Spleen (tissue), 11 donors: Measurements from ENCODE around the gene SLFN12. TPM values are rescaled to one million over a fixed set of nuclear protein-coding genes. Genes with fewer than 3 reads are reported as not detected.
A peak's percentile ranks its signal among the peaks of the same experiment; 100 is the strongest.
"Not testable (repeated sequence)": the region's sequence is repeated elsewhere in the genome, so short reads cannot be mapped to it uniquely, and the experiment has no call there.

Experiments
- DNase-seq: peaks from one replicate; pipeline ENCODE4 v3.0.0-alpha.2; 2020
- H3K27ac ChIP-seq, 8 donors: fragments of 200-600 bp; sonication (generic) in 7 of 8; 1 replicate in 4 of 8; 2 replicates in 4 of 8; pipeline versions ENCODE4 v1.5.0 to v1.8.0; 2016 to 2021; ENCODE audit warnings: inconsistent platforms in 4 of 8, mild to moderate bottlenecking in 4 of 8, moderate library complexity in 1 of 8
- H3K27me3 ChIP-seq, 7 donors: fragments of 200-600 bp; sonication (generic) in 6 of 7; replicated peaks in 1 of 7; 1 replicate in 4 of 7; 2 replicates in 3 of 7; pipeline versions ENCODE4 v1.5.0 to v1.8.0; 2016 to 2021; ENCODE audit warnings: inconsistent platforms in 3 of 7, mild to moderate bottlenecking in 1 of 7
- H3K36me3 ChIP-seq, 6 donors: fragments of 200-600 bp; sonication (generic) in 5 of 6; 1 replicate in 4 of 6; 2 replicates in 2 of 6; pipeline versions ENCODE4 v1.5.0 to v1.8.0; 2016 to 2021; ENCODE audit warnings: inconsistent platforms in 2 of 6
- H3K4me1 ChIP-seq, 6 donors: fragments of 200-600 bp; sonication (generic) in 5 of 6; 1 replicate in 3 of 6; 2 replicates in 3 of 6; pipeline versions ENCODE4 v1.5.0 to v1.8.0; 2016 to 2021; ENCODE audit warnings: inconsistent platforms in 3 of 6
- H3K4me3 ChIP-seq, 8 donors: fragments of 200-600 bp; sonication (generic) in 7 of 8; 1 replicate in 4 of 8; 2 replicates in 4 of 8; pipeline versions ENCODE4 v1.5.0 to v1.8.0; 2016 to 2021; ENCODE audit warnings: inconsistent platforms in 4 of 8, mild to moderate bottlenecking in 4 of 8, moderate library complexity in 2 of 8
- H3K9me3 ChIP-seq, 8 donors: fragments of 200-600 bp; sonication (generic) in 7 of 8; 1 replicate in 4 of 8; 2 replicates in 4 of 8; pipeline versions ENCODE4 v1.5.0 to v1.8.0; 2016 to 2021; ENCODE audit warnings: inconsistent platforms in 4 of 8
- POLR2A ChIP-seq, 3 donors: fragments of 450-650 bp; IDR thresholded peaks; one replicate each; pipeline ENCODE4 v1.5.1; 2017; ENCODE audit warnings: antibody characterized with exemption in 3 of 3, mild to moderate bottlenecking in 1 of 3
- POLR2AphosphoS5 ChIP-seq, 3 donors: sonication (generic); formaldehyde crosslinking; IDR thresholded peaks; one replicate each; pipeline ENCODE4 v1.5.1; 2017; ENCODE audit warnings: antibody characterized with exemption in 3 of 3
- WGBS, 5 donors: extraction: QIAGEN DNeasy Blood & Tissue Kit in 3 of 5; methylation state at CpG; one replicate each; pipeline versions ENCODE4 v1.1.5 to v1.1.7; 2013 to 2018; 5-methylcytosine and 5-hydroxymethylcytosine counted together
- intact Hi-C: fragments of 100-400 bp; cut with DNase I; formaldehyde crosslinking; loops from one replicate; pipeline ENCODE4 v1.15.0; 2023; ENCODE audit warnings: low total_unique reads
- polyA plus RNA-seq, 3 donors: library from polyadenylated mRNA; stranded (reverse); fragments of 200-250 nt; gene quantifications; one replicate each; pipeline ENCODE4 v1.2.1, GENCODE V29; 2013
- total RNA-seq, 7 donors: library from RNA; depleted of rRNA in 3 of 7; stranded (reverse); fragments of >200 nt in 3 of 7; fragmentation: NEBNext Ultra II Directional in 4 of 7; extraction: Animal tissue kit (Norgen Biotek cat#: 25700) in 4 of 7; gene quantifications; one replicate each; pipeline versions ENCODE4 v1.1.0 to v1.2.1, GENCODE V29; 2016 to 2021
- TF ChIP-seq, protein P1 (sequence below), 11 experiments: fragments of 200-600 bp in 7 of 11; fragments of 450-650 bp in 4 of 11; sonication (generic) in 4 of 11; IDR thresholded peaks in 8 of 11; conservative IDR thresholded peaks in 3 of 11; 1 replicate in 7 of 11; 2 replicates in 4 of 11; pipeline versions ENCODE4 v1.4.0 to v1.8.0; 2016 to 2021; ENCODE audit warnings: antibody characterized with exemption in 11 of 11, inconsistent platforms in 4 of 11, mild to moderate bottlenecking in 1 of 11
- donor health status: healthy with polysubstance abuse.
- donor health status: DM: no; HTN: no; CAD: no; lungs with moderate emphysema.
- donor health status: DM: no; HTN: no; CAD: no.
- donor health status: Bipolar disorder and iron deficiency.
- donor health status: healthy.
- donor health status: DM: no; HTN: no; CAD: no.
- donor health status: DM: yes; HTN: yes; CAD: no.

The SLFN12 gene
- total and polyA plus RNA-seq, 10 donors: 1.6 to 26.8 (median 21.3) TPM

- no peaks in the 10 kb centered on the region for H3K4me1 ChIP-seq
- intact Hi-C loops: no loop called here
- no peak overlapping the region for H3K4me3 ChIP-seq
- DNase-seq: no peak
- no peak overlapping the region for H3K27ac ChIP-seq
- H3K9me3 ChIP-seq: peaks cover 0 to 18% (median 12%) of the 10 kb centered on the region in 8 donors
- peaks cover 4 to 82% (median 40%) of the 10 kb centered on the region in 6 donors for H3K36me3 ChIP-seq
- WGBS, 5 donors: 85 to 100% (median 91%) methylated on average over 1 of the region's 1 CpG
- H3K27me3 ChIP-seq: no peaks in the 10 kb centered on the region
- no peak for TF ChIP-seq POLR2A (IDR thresholded peaks at IDR 0.05)
- TF ChIP-seq, protein P1, sequence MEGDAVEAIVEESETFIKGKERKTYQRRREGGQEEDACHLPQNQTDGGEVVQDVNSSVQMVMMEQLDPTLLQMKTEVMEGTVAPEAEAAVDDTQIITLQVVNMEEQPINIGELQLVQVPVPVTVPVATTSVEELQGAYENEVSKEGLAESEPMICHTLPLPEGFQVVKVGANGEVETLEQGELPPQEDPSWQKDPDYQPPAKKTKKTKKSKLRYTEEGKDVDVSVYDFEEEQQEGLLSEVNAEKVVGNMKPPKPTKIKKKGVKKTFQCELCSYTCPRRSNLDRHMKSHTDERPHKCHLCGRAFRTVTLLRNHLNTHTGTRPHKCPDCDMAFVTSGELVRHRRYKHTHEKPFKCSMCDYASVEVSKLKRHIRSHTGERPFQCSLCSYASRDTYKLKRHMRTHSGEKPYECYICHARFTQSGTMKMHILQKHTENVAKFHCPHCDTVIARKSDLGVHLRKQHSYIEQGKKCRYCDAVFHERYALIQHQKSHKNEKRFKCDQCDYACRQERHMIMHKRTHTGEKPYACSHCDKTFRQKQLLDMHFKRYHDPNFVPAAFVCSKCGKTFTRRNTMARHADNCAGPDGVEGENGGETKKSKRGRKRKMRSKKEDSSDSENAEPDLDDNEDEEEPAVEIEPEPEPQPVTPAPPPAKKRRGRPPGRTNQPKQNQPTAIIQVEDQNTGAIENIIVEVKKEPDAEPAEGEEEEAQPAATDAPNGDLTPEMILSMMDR (IDR thresholded peaks at IDR 0.05 in 8 of 11, conservative IDR thresholded peaks at IDR 0.05 in 3 of 11): no peak
Measured at GRCh38 chr17:35414247-35414646, 18.1 kb downstream of the SLFN12 start.

- no peaks in the 10 kb centered on the region for H3K9me3 ChIP-seq
- intact Hi-C loops: no loop called here
- H3K27me3 ChIP-seq: no peaks in the 10 kb centered on the region
- no peak overlapping the region for H3K27ac ChIP-seq
- H3K4me1 ChIP-seq: no peaks in the 10 kb centered on the region
- WGBS, 5 donors: 93 to 97% (median 95%) methylated on average over 25 to 26 of the region's 26 CpGs
- DNase-seq: no peak
- no peak overlapping the region for H3K4me3 ChIP-seq
- peaks cover 4 to 56% (median 25%) of the 10 kb centered on the region in 6 donors for H3K36me3 ChIP-seq
- TF ChIP-seq POLR2AphosphoS5 (IDR thresholded peaks at IDR 0.05) (peak in 1 of 3 donors; percentile 40), POLR2A (IDR thresholded peaks at IDR 0.05) (no peak)
- TF ChIP-seq, protein P1 (IDR thresholded peaks at IDR 0.05 in 8 of 11, conservative IDR thresholded peaks at IDR 0.05 in 3 of 11): no peak
Measured at GRCh38 chr17:35407531-35407930, 24.8 kb downstream of the SLFN12 start.

DNA sequence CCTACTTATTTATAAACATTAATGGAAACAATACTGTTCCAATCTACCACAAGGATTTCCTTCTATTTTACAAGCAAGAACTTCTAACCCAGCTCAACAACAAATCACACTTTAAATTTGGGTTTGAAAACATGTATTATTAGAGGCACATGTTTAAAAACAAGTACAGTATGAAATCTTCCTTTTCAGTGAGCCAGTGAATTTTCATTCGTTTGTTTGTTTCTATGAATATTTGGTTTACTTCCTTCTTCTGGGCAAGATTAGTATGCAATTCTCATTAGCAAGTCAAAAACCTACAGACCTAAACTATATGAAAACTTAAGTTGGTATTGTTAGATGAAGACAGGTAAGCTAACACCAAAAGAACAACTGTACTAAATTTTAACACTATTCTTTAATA lies 25.7 kb downstream of the SLFN12 start:
- Histone ChIP-seq H3K4me3 (no peak overlapping the region), H3K27ac (no peak overlapping the region), H3K9me3 (no peaks in the 10 kb centered on the region), H3K36me3 (peaks cover 4 to 48% (median 22%) of the 10 kb centered on the region in 6 donors), H3K4me1 (no peaks in the 10 kb centered on the region), H3K27me3 (no peaks in the 10 kb centered on the region)
- TF ChIP-seq POLR2A (IDR thresholded peaks at IDR 0.05) (no peak), POLR2AphosphoS5 (IDR thresholded peaks at IDR 0.05) (no peak)
- TF ChIP-seq, protein P1 (IDR thresholded peaks at IDR 0.05 in 8 of 11, conservative IDR thresholded peaks at IDR 0.05 in 3 of 11): no peak
- no peak for DNase-seq
- 76 to 90% (median 78%) methylated on average over 1 of the region's 1 CpG for WGBS, 5 donors
- intact Hi-C loops: no loop called here

DNA sequence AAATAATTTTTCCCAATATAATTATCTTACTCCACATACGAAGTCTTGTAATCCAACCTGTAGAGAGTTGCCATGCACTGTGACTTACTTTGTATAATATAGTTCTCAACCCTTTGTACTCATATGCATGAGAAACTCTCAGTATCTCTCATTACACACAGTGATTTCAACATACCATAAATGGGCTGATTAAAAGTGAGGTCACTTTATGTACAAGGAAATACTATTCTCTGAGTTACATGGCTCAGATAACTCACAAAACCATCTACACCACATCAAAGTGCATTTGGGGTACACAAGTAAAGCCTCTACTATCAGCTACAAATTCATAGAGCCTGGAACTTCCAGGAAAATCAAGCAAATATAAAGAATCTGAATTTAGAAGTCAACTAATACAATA lies 27.9 kb downstream of the SLFN12 start:
- WGBS, 5 donors: 91 to 100% (median 94%) methylated on average over 1 of the region's 1 CpG
- intact Hi-C loops: no loop called here

GRCh38 chr17:35393783-35394182 lies 38.5 kb downstream of the SLFN12 start:
- intact Hi-C loops, DNase-seq, H3K4me1 ChIP-seq, H3K9me3 ChIP-seq, H3K27ac ChIP-seq, H3K36me3 ChIP-seq, H3K27me3 ChIP-seq, H3K4me3 ChIP-seq: not testable (repeated sequence)
- WGBS, 5 donors: 86 to 96% (median 90%) methylated on average over 13 of the region's 13 CpGs

More for the DNA sequence above, 27.9 kb downstream of the SLFN12 start:
- DNase-seq: no peak
- no peaks in the 10 kb centered on the region for H3K4me1 ChIP-seq
- H3K9me3 ChIP-seq: no peaks in the 10 kb centered on the region
- TF ChIP-seq, protein P1 (IDR thresholded peaks at IDR 0.05 in 8 of 11, conservative IDR thresholded peaks at IDR 0.05 in 3 of 11): no peak
- TF ChIP-seq POLR2AphosphoS5 (IDR thresholded peaks at IDR 0.05): no peak
- TF ChIP-seq POLR2A (IDR thresholded peaks at IDR 0.05): no peak
- H3K27ac ChIP-seq: no peak overlapping the region
- H3K27me3 ChIP-seq: no peaks in the 10 kb centered on the region
- no peak overlapping the region for H3K4me3 ChIP-seq
- peaks cover 0 to 26% (median 10%) of the 10 kb centered on the region in 6 donors for H3K36me3 ChIP-seq
